GM06990 (cell line): ENCODE data around the gene GSTA5.
"Not testable (repeated sequence)": the region's sequence is repeated elsewhere in the genome, so short reads cannot be mapped to it uniquely, and the experiment has no call there.

ENCODE experiments used
- DNase-seq: peaks from one replicate; pipeline ENCODE4 v3.0.0-alpha.2; 2011; ENCODE audit not compliant: insufficient read length; ENCODE audit errors: extremely low read depth
- H3K27me3 ChIP-seq: replicated peaks from 2 replicates; pipeline ENCODE4 v1.6.0; 2011; ENCODE audit warnings: low read length; ENCODE audit not compliant: control insufficient read depth, insufficient read depth
- H3K36me3 ChIP-seq: 2 replicates; pipeline ENCODE4 v1.5.1; 2011; ENCODE audit warnings: low read length; ENCODE audit not compliant: control insufficient read depth, insufficient read depth
- H3K4me3 ChIP-seq: replicated peaks from 2 replicates; pipeline ENCODE4 v1.5.1; 2011; ENCODE audit warnings: low read depth, mild to moderate bottlenecking, control low read depth, low read length
- CTCF ChIP-seq: IDR thresholded peaks from 2 replicates; pipeline ENCODE4 v1.5.1; 2011; ENCODE audit warnings: low read length, control low read depth, mild to moderate bottlenecking, inconsistent platforms; ENCODE audit not compliant: insufficient read depth, poor library complexity, severe bottlenecking

GSTA5 gene

GRCh38 chr6:52826513-52826912, 14.1 kb downstream of the GSTA5 start:
- Histone ChIP-seq H3K4me3 (no peak overlapping the region), H3K27me3 (no peaks in the 10 kb centered on the region), H3K36me3 (no peaks in the 10 kb centered on the region)
- DNase-seq: no peak
- TF ChIP-seq CTCF: no peak

- H3K4me3 ChIP-seq, H3K27me3 ChIP-seq, H3K36me3 ChIP-seq, DNase-seq: not testable (repeated sequence)
Measured at GRCh38 chr6:52825900-52826459, 14.6 kb downstream of the GSTA5 start.

GRCh38 chr6:52825270-52825793, 15.3 kb downstream of the GSTA5 start:
- not testable (repeated sequence) for H3K4me3 ChIP-seq, H3K27me3 ChIP-seq, DNase-seq, H3K36me3 ChIP-seq

GRCh38 chr6:52821842-52822241, 18.8 kb downstream of the GSTA5 start:
- no peak for TF ChIP-seq CTCF
- no peak for DNase-seq
- Histone ChIP-seq H3K27me3 (no peaks in the 10 kb centered on the region), H3K4me3 (no peak overlapping the region), H3K36me3 (no peaks in the 10 kb centered on the region)

- Histone ChIP-seq H3K36me3 (no peaks in the 10 kb centered on the region), H3K4me3 (no peak overlapping the region), H3K27me3 (no peaks in the 10 kb centered on the region)
- DNase-seq: no peak
- TF ChIP-seq CTCF: no peak
Measured at GRCh38 chr6:52820198-52820597, 20.4 kb downstream of the GSTA5 start.

- H3K27me3 ChIP-seq: no peaks in the 10 kb centered on the region
- no peak overlapping the region for H3K4me3 ChIP-seq
- no peaks in the 10 kb centered on the region for H3K36me3 ChIP-seq
- no peak for DNase-seq
- TF ChIP-seq CTCF: peak; percentile 68
Measured at GRCh38 chr6:52815167-52816092, 25.2 kb downstream of the GSTA5 start.

- H3K27me3 ChIP-seq, H3K36me3 ChIP-seq, DNase-seq, H3K4me3 ChIP-seq: not testable (repeated sequence)
Measured at GRCh38 chr6:52814545-52814944, 26.1 kb downstream of the GSTA5 start.

- H3K4me3 ChIP-seq, DNase-seq, H3K36me3 ChIP-seq, H3K27me3 ChIP-seq: not testable (repeated sequence)
Measured at GRCh38 chr6:52809777-52810176, 30.8 kb downstream of the GSTA5 start.
